Fibroblast of skin of right quadriceps (primary cell): ENCODE results near the gene DLGAP1.

ENCODE experiments used
- DNase-seq: peaks from one replicate; pipeline ENCODE4 v3.0.0-alpha.2; 2013

The DLGAP1 gene

GRCh38 chr18:4285525-4285924, 169.6 kb downstream of the DLGAP1 start:
- no peak for DNase-seq

- DNase-seq, result no peak
Observed at GRCh38 chr18:4284528-4284927, 170.6 kb downstream of the DLGAP1 start.

GRCh38 chr18:4283746-4284291, 171.3 kb downstream of the DLGAP1 start:
- DNase-seq, result no peak

- DNase-seq, result no peak
Observed at GRCh38 chr18:4282954-4283353, 172.2 kb downstream of the DLGAP1 start.

GRCh38 chr18:4276953-4277585, 178.0 kb downstream of the DLGAP1 start:
- DNase-seq, result no peak

GRCh38 chr18:4271952-4272351, 183.2 kb downstream of the DLGAP1 start:
- DNase-seq, result no peak

- DNase-seq, result no peak
Observed at GRCh38 chr18:4270988-4271387, 184.1 kb downstream of the DLGAP1 start.

GRCh38 chr18:4270016-4270415, 185.1 kb downstream of the DLGAP1 start:
- no peak for DNase-seq

- DNase-seq, result no peak
Observed at GRCh38 chr18:4267641-4268040, 187.5 kb downstream of the DLGAP1 start.

GRCh38 chr18:4264347-4264791, 190.7 kb downstream of the DLGAP1 start:
- no peak for DNase-seq

- no peak for DNase-seq
Observed at GRCh38 chr18:4260107-4260506, 195.0 kb downstream of the DLGAP1 start.

- no peak for DNase-seq
Observed at GRCh38 chr18:4256766-4257417, 198.2 kb downstream of the DLGAP1 start.

GRCh38 chr18:4254840-4255239, 200.3 kb downstream of the DLGAP1 start:
- DNase-seq, result no peak

- no peak for DNase-seq
Observed at GRCh38 chr18:4252829-4253228, 202.3 kb downstream of the DLGAP1 start.

GRCh38 chr18:4251873-4252272, 203.2 kb downstream of the DLGAP1 start:
- DNase-seq, result no peak

- DNase-seq, result no peak
Observed at GRCh38 chr18:4251206-4251605, 203.9 kb downstream of the DLGAP1 start.

GRCh38 chr18:4250141-4250540, 205.0 kb downstream of the DLGAP1 start:
- DNase-seq, result no peak

- DNase-seq, result no peak
Observed at GRCh38 chr18:4248686-4249085, 206.4 kb downstream of the DLGAP1 start.

GRCh38 chr18:4246374-4246773, 208.7 kb downstream of the DLGAP1 start:
- no peak for DNase-seq

GRCh38 chr18:4245456-4245855, 209.7 kb downstream of the DLGAP1 start:
- DNase-seq, result no peak

GRCh38 chr18:4242431-4243161, 212.5 kb downstream of the DLGAP1 start:
- DNase-seq, result no peak

GRCh38 chr18:4241090-4241617, 214.0 kb downstream of the DLGAP1 start:
- DNase-seq, result no peak

- no peak for DNase-seq
Observed at GRCh38 chr18:4238966-4239365, 216.1 kb downstream of the DLGAP1 start.

GRCh38 chr18:4237664-4238041, 217.5 kb downstream of the DLGAP1 start:
- DNase-seq, result no peak
